Smooth muscle cell (in vitro differentiated cells): ENCODE results near the gene ALPK3. TPM values are rescaled to one million over a fixed set of nuclear protein-coding genes. Genes with fewer than 3 reads are reported as not detected.

Experiments
- DNase-seq: peaks from one replicate; lab custom pipeline; 2025; ENCODE audit not compliant: unreplicated experiment; lab: John Stamatoyannopoulos, UW
- H2AFZ ChIP-seq: fragments of 200-600 bp; sonication (generic); 2 replicates; pipeline ENCODE4 v1.6.0; 2016; ENCODE audit warnings: antibody characterized with exemption, low read depth, mild to moderate bottlenecking
- H3F3A ChIP-seq: fragments of 200-600 bp; sonication (generic); 2 replicates; pipeline ENCODE4 v1.6.0; 2017; ENCODE audit warnings: antibody characterized with exemption, low read depth
- H3K27ac ChIP-seq: fragments of 200-600 bp; sonication (generic); 2 replicates; pipeline ENCODE4 v1.5.1; 2016; ENCODE audit warnings: low read depth, mild to moderate bottlenecking
- H3K27me3 ChIP-seq: fragments of 200-600 bp; sonication (generic); 2 replicates; pipeline ENCODE4 v1.6.1; 2016; ENCODE audit warnings: low read depth, mild to moderate bottlenecking
- H3K36me3 ChIP-seq: fragments of 200-600 bp; sonication (generic); 2 replicates; pipeline ENCODE4 v1.5.1; 2016; ENCODE audit warnings: low read depth
- H3K4me1 ChIP-seq: fragments of 200-600 bp; sonication (generic); 2 replicates; pipeline ENCODE4 v1.5.1; 2016; ENCODE audit warnings: low read depth
- H3K4me2 ChIP-seq: fragments of 200-600 bp; sonication (generic); 2 replicates; pipeline ENCODE4 v1.6.0; 2016; ENCODE audit warnings: mild to moderate bottlenecking
- H3K4me3 ChIP-seq: fragments of 200-600 bp; sonication (generic); 2 replicates; pipeline ENCODE4 v1.5.1; 2016; ENCODE audit warnings: mild to moderate bottlenecking
- H3K79me2 ChIP-seq: fragments of 200-600 bp; sonication (generic); 2 replicates; pipeline ENCODE4 v1.6.0; 2016; ENCODE audit warnings: low read depth, mild to moderate bottlenecking
- H3K9ac ChIP-seq: fragments of 200-600 bp; sonication (generic); 2 replicates; pipeline ENCODE4 v1.6.0; 2016; ENCODE audit warnings: low read depth
- H3K9me3 ChIP-seq: fragments of 200-600 bp; sonication (generic); replicated peaks from 2 replicates; pipeline ENCODE4 v1.5.1; 2016; ENCODE audit warnings: low read depth
- H4K20me1 ChIP-seq: fragments of 200-600 bp; sonication (generic); 2 replicates; pipeline ENCODE4 v1.6.0; 2016; ENCODE audit warnings: low read depth
- CTCF ChIP-seq: fragments of 200-600 bp; sonication (generic); IDR thresholded peaks from 2 replicates; pipeline ENCODE4 v1.5.1; 2017; ENCODE audit warnings: borderline replicate concordance, mild to moderate bottlenecking, antibody characterized with exemption; ENCODE audit not compliant: insufficient read depth, poor library complexity, severe bottlenecking
- WGBS: methylation state at CpG from one replicate; pipeline ENCODE4 v1.1.7; 2016; ENCODE audit warnings: low lambda C conversion rate; 5-methylcytosine and 5-hydroxymethylcytosine counted together
- polyA plus RNA-seq: library from polyadenylated mRNA; unstranded; fragments of >200 nt; fragmentation: Nextera tagmentation; extraction: Ambion mirVana; gene quantifications from 2 replicates; pipeline ENCODE4 v1.2.1, GENCODE V29; 2016
- total RNA-seq: library from RNA; depleted of rRNA; stranded (reverse); fragments of >200 nt; gene quantifications from 2 replicates; pipeline ENCODE4 v1.2.3, GENCODE V29; 2014

The ALPK3 gene
- total and polyA plus RNA-seq, 2 experiments from 2014 or later: 3.5 to 18.8 TPM

GRCh38 chr15:84773716-84774115 is 43.4 kb upstream of the ALPK3 start:
- Histone ChIP-seq H2AFZ (no peak overlapping the region), H3K36me3 (peaks cover 5% of the 10 kb centered on the region), H3K9ac (no peak overlapping the region), H3K79me2 (peaks cover 90% of the 10 kb centered on the region), H3K4me3 (no peak overlapping the region), H3K27me3 (no peaks in the 10 kb centered on the region), H3F3A (no peaks in the 10 kb centered on the region), H3K9me3 (no peaks in the 10 kb centered on the region), H3K4me2 (no peak overlapping the region), H4K20me1 (peaks cover 95% of the 10 kb centered on the region), H3K4me1 (no peaks in the 10 kb centered on the region), H3K27ac (no peak overlapping the region)
- TF ChIP-seq CTCF: no peak
- DNase-seq: no peak
- 93% methylated on average over 3 of the region's 3 CpGs for whole genome bisulfite sequencing

- Histone ChIP-seq H3K79me2 (peaks cover 90% of the 10 kb centered on the region), H3K4me2 (no peak overlapping the region), H3F3A (peaks cover under 1% of the 10 kb centered on the region), H2AFZ (no peak overlapping the region), H3K27me3 (no peaks in the 10 kb centered on the region), H4K20me1 (peaks cover 90% of the 10 kb centered on the region), H3K27ac (no peak overlapping the region), H3K9ac (no peak overlapping the region), H3K36me3 (no peaks in the 10 kb centered on the region), H3K4me3 (no peak overlapping the region), H3K9me3 (no peaks in the 10 kb centered on the region), H3K4me1 (peaks cover 3% of the 10 kb centered on the region)
- WGBS: 74% methylated on average over 1 of the region's 1 CpG
- TF ChIP-seq CTCF: no peak
- DNase-seq: no peak
These were observed 41.2 kb upstream of the ALPK3 start for GRCh38 chr15:84775867-84776449.

- 81% methylated on average over 13 of the region's 13 CpGs for WGBS
- Histone ChIP-seq H3K9ac (no peak overlapping the region), H3K36me3 (no peaks in the 10 kb centered on the region), H3K4me1 (peaks cover 10% of the 10 kb centered on the region), H3F3A (peaks cover 3% of the 10 kb centered on the region), H3K79me2 (peaks cover 86% of the 10 kb centered on the region), H3K9me3 (no peaks in the 10 kb centered on the region), H2AFZ (no peak overlapping the region), H4K20me1 (peaks cover 89% of the 10 kb centered on the region), H3K27me3 (no peaks in the 10 kb centered on the region), H3K4me3 (no peak overlapping the region), H3K27ac (no peak overlapping the region), H3K4me2 (no peak overlapping the region)
- no peak for DNase-seq
- no peak for TF ChIP-seq CTCF
These were observed 39.0 kb upstream of the ALPK3 start for GRCh38 chr15:84778194-84778593.

GRCh38 chr15:84780492-84780891 is 36.7 kb upstream of the ALPK3 start:
- Histone ChIP-seq H3K27me3 (no peaks in the 10 kb centered on the region), H3K79me2 (peaks cover 84% of the 10 kb centered on the region), H3K4me2 (no peak overlapping the region), H3K9me3 (no peaks in the 10 kb centered on the region), H3K27ac (peak overlapping the region; percentile 0), H3K4me1 (peaks cover 10% of the 10 kb centered on the region), H2AFZ (no peak overlapping the region), H3K4me3 (no peak overlapping the region), H3K36me3 (no peaks in the 10 kb centered on the region), H4K20me1 (peaks cover 82% of the 10 kb centered on the region), H3F3A (peaks cover 3% of the 10 kb centered on the region), H3K9ac (no peak overlapping the region)
- 99% methylated on average over 3 of the region's 3 CpGs for WGBS
- TF ChIP-seq CTCF: no peak
- DNase-seq: no peak
